WERI-Rb-1 (cell line): ENCODE measurements around the gene VSTM2L.

Experiments used
- DNase-seq: peaks from one replicate; pipeline ENCODE4 v3.0.0-alpha.2; 2020
- H3K27ac ChIP-seq: fragments of 250-450 bp; sonication (Bioruptor Pico); 2 replicates; pipeline ENCODE4 v1.5.1; 2020; ENCODE audit warnings: mild to moderate bottlenecking, moderate library complexity
- H3K27me3 ChIP-seq: fragments of 250-450 bp; sonication (Bioruptor Pico); 2 replicates; pipeline ENCODE4 v1.5.1; 2021; ENCODE audit warnings: mild to moderate bottlenecking, low read depth, moderate library complexity; ENCODE audit not compliant: insufficient read depth, severe bottlenecking
- H3K36me3 ChIP-seq: fragments of 250-450 bp; sonication (Bioruptor Pico); 2 replicates; pipeline ENCODE4 v1.5.1; 2020; ENCODE audit warnings: mild to moderate bottlenecking, moderate library complexity
- H3K4me3 ChIP-seq: 2 replicates; pipeline ENCODE4 v1.5.1; 2011; ENCODE audit warnings: low read depth, mild to moderate bottlenecking, control low read depth, low read length
- H3K9me3 ChIP-seq: fragments of 250-450 bp; sonication (Bioruptor Pico); 2 replicates; pipeline ENCODE4 v1.5.1; 2021; ENCODE audit warnings: mild to moderate bottlenecking, moderate library complexity; ENCODE audit not compliant: severe bottlenecking
- CTCF ChIP-seq: IDR thresholded peaks from 2 replicates; pipeline ENCODE4 v1.5.1; 2011; ENCODE audit warnings: low read depth, mild to moderate bottlenecking, control low read depth, inconsistent platforms, low read length

The VSTM2L gene

GRCh38 chr20:37986873-37987601, 84.1 kb downstream of the VSTM2L start:
- H3K9me3 ChIP-seq: no peaks in the 10 kb centered on the region
- H3K36me3 ChIP-seq: peaks cover 40% of the 10 kb centered on the region
- H3K4me3 ChIP-seq: peak overlapping the region; percentile 1; the same call in 1 of the 2 replicates
- H3K27me3 ChIP-seq: no peaks in the 10 kb centered on the region
- peak; percentile 63 for DNase-seq
- TF ChIP-seq CTCF: no peak
- peak overlapping the region; percentile 79 for H3K27ac ChIP-seq

- H3K9me3 ChIP-seq: no peaks in the 10 kb centered on the region
- H3K36me3 ChIP-seq: peaks cover 38% of the 10 kb centered on the region
- no peaks in the 10 kb centered on the region for H3K27me3 ChIP-seq
- H3K27ac ChIP-seq: peak overlapping the region; percentile 79
- TF ChIP-seq CTCF: no peak
- H3K4me3 ChIP-seq: no peak overlapping the region
- DNase-seq: no peak
Observed at GRCh38 chr20:37987602-37988290, 84.8 kb downstream of the VSTM2L start.

GRCh38 chr20:37988306-37988954, 85.5 kb downstream of the VSTM2L start:
- Histone ChIP-seq H3K27me3 (no peaks in the 10 kb centered on the region), H3K4me3 (no peak overlapping the region), H3K36me3 (peaks cover 36% of the 10 kb centered on the region), H3K27ac (peak overlapping the region; percentile 79), H3K9me3 (no peaks in the 10 kb centered on the region)
- TF ChIP-seq CTCF: no peak
- no peak for DNase-seq

- Histone ChIP-seq H3K4me3 (no peak overlapping the region), H3K27ac (peak overlapping the region; percentile 71), H3K9me3 (no peaks in the 10 kb centered on the region), H3K27me3 (no peaks in the 10 kb centered on the region), H3K36me3 (peaks cover 47% of the 10 kb centered on the region)
- DNase-seq: no peak
- TF ChIP-seq CTCF: no peak
Observed at GRCh38 chr20:37989601-37990295, 86.8 kb downstream of the VSTM2L start.

- H3K4me3 ChIP-seq: no peak overlapping the region
- H3K27me3 ChIP-seq: no peaks in the 10 kb centered on the region
- H3K27ac ChIP-seq: peak overlapping the region; percentile 71
- H3K9me3 ChIP-seq: no peaks in the 10 kb centered on the region
- no peak for TF ChIP-seq CTCF
- DNase-seq: peak; percentile 40
- peaks cover 55% of the 10 kb centered on the region for H3K36me3 ChIP-seq
Observed at GRCh38 chr20:37990571-37991151, 87.7 kb downstream of the VSTM2L start.
